Rectal smooth muscle tissue (tissue), 1 donor: ENCODE data around the gene CDC14B.
A peak's percentile ranks its signal among the peaks of the same experiment; 100 is the strongest.
"Not testable (repeated sequence)": the region's sequence is repeated elsewhere in the genome, so short reads cannot be mapped to it uniquely, and the experiment has no call there.

Experiments
- H3K27ac ChIP-seq: one replicate; pipeline ENCODE4 v1.7.0; 2013; ENCODE audit warnings: low read depth, low read length, inconsistent platforms
- H3K27me3 ChIP-seq: one replicate; pipeline ENCODE4 v1.7.0; 2013; ENCODE audit warnings: low read length; ENCODE audit not compliant: control insufficient read depth, insufficient read depth
- H3K36me3 ChIP-seq: one replicate; pipeline ENCODE4 v1.7.0; 2013; ENCODE audit warnings: low read length; ENCODE audit not compliant: control insufficient read depth, insufficient read depth
- H3K4me1 ChIP-seq: one replicate; pipeline ENCODE4 v1.7.0; 2013; ENCODE audit warnings: low read length; ENCODE audit not compliant: control insufficient read depth, insufficient read depth
- H3K4me3 ChIP-seq: one replicate; pipeline ENCODE4 v1.7.0; 2013; ENCODE audit warnings: low read length
- H3K9ac ChIP-seq: one replicate; pipeline ENCODE4 v1.7.0; 2013; ENCODE audit warnings: low read length

CDC14B gene

DNA sequence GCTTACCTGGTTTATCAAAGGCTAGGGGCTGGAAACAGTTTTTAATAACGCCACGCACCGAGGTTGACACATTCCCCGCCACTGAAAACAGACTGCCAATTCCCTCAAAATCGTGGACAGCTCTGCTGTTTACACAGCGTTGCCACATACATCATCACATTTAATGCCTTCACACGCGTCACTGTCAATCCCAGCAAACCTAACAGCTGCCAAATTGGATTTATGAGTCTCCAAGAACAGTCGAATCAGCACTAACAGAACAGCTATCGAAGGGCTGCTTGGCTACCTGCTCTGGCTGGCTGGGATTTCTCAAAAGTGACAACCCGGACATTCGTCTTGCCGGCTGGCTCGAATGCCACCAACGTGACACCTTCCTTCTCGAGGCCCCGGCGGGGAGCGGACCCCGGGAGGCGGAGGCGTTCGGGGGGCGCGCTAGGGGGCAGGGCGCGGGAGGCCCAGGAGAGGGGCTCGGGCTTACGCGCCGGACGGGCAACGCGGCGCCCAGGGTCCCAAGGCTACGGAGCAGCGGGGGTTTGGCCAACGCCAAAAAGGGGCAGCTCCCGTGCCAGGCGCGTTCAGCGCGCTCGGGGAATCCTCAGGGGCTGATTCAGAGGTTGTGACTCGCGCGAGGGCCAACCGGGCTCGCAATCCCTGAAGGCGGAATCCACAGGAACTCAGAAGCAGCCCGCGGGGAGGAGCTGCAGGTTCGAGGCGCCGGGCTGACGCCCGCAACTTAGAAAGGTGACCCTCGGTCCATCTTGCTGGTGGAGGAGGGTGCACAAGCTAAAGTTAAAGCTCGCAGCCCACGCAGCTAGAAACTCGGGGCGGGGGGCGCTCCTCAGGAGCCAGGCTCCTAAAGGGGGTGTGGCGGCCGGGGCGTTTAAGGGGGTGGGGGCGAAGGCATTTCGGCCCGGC is 1.2 kb downstream of the CDC14B start:
- peak overlapping the region; percentile 66 for H3K4me3 ChIP-seq
- H3K36me3 ChIP-seq, result no peaks in the 10 kb centered on the region
- no peaks in the 10 kb centered on the region for H3K4me1 ChIP-seq
- peak overlapping the region; percentile 69 for H3K27ac ChIP-seq
- no peaks in the 10 kb centered on the region for H3K27me3 ChIP-seq
- H3K9ac ChIP-seq, result no peak overlapping the region

DNA sequence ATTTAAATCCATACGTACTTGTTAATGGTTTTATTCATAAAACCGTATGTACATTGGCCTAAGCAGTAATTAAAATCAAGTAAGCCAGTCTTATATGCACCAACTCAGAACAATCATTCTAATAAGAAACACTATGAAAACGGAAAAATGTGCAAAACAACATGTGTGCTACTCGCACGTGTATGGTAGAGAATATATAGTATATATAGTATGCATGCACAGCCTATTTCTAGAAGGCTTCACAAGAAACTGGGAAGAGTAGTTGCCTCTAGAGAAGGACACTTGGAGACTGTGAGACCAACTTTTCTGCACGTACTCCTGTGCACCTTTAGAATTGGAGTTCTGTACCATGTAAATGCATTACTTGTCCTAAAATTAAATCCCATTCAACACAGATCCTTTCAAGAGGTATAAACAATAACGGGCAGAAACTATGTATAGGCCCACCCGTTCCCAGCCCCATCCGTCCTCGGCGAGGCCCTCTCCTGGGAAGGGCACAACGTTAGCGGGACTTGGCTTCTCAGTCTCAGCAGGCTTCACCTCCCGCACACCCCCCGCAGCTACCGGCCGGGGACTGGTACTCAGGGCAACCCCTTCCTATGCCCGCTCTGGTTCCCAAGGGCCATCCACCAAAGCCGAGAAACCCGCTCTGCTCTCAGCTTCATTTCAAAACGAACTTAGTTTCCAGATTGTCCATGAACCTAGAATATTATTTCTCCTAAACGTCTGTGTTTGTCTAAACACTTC is 2.0 kb downstream of the CDC14B start:
- Histone ChIP-seq H3K36me3 (no peaks in the 10 kb centered on the region), H3K27ac (peak overlapping the region; percentile 69), H3K4me3 (no peak overlapping the region), H3K27me3 (no peaks in the 10 kb centered on the region), H3K9ac (no peak overlapping the region), H3K4me1 (no peaks in the 10 kb centered on the region)

DNA sequence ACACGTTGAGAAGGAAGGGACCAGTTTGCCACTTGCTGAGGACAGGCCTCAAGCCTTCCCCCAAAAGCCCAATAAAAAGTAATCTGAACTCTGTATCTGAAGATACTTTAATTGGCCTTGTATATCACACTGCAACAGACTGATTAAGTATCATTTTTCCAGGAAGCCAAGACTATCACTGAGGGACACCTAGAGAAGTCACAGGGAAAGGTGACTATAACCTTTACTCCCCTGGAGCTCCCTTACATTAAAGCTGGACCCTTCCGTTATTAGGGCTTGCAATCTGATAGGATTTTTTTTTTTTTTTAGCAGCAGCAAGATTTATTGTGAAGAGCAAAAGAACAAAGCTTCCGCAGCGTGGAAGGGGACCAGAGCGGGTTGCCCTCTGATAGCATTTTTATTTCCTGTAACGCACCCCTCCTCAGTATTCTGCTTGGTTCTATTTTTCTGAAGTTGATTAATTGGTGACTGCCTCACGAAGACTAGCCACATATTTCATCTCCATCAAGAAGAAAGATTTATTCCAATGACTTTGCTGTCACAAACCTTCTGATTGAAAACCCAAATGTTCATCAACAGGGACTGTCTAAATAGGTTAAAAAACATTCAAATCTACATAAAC is 2.7 kb downstream of the CDC14B start:
- Histone ChIP-seq H3K27ac (no peak overlapping the region), H3K36me3 (no peaks in the 10 kb centered on the region), H3K9ac (no peak overlapping the region), H3K27me3 (no peaks in the 10 kb centered on the region), H3K4me1 (peaks cover 5% of the 10 kb centered on the region), H3K4me3 (no peak overlapping the region)

DNA sequence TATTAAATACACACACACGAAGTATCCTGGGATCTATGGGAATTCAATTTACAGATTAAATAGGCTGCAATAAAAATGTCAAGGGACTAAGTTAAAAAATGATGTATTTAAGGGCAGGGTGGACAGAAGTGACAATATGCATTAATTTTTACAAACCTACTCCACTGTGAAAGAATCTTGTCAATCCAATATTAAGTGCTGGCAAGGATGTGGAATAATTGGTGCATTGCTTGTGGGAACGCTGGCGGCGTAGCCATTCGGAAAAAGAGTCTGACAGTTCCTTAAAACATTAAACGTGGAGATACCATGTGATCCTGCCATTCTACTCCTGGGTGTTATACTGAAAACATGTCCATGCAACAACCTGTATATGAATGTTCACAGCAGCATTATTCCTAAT is 4.2 kb downstream of the CDC14B start:
- no peaks in the 10 kb centered on the region for H3K36me3 ChIP-seq

DNA sequence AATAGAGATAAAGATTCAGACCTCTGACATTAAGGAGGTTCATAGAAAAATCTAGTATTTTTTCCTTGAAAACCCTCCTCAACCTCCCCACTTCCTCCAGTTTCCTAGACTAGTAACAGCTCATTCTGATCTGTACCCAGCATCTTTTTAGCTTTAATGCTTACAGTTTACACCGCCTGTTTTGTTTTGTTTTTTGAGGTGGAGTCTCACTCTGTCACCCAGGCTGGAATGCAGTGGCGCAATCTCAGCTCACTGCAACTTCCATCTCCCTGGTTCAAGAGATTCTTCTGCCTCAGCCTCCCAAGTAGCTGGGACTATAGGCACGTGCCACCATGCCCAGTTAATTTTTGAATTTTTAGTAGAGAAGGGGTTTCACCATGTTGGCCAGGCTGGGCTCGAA is 5.0 kb downstream of the CDC14B start:
- not testable (repeated sequence) for H3K27ac ChIP-seq, H3K27me3 ChIP-seq, H3K36me3 ChIP-seq, H3K4me1 ChIP-seq, H3K4me3 ChIP-seq, H3K9ac ChIP-seq

More for the DNA sequence above, 4.2 kb downstream of the CDC14B start:
- no peaks in the 10 kb centered on the region for H3K27me3 ChIP-seq
- no peak overlapping the region for H3K27ac ChIP-seq
- H3K9ac ChIP-seq, result no peak overlapping the region
- H3K4me3 ChIP-seq, result no peak overlapping the region
- peaks cover 5% of the 10 kb centered on the region for H3K4me1 ChIP-seq

DNA sequence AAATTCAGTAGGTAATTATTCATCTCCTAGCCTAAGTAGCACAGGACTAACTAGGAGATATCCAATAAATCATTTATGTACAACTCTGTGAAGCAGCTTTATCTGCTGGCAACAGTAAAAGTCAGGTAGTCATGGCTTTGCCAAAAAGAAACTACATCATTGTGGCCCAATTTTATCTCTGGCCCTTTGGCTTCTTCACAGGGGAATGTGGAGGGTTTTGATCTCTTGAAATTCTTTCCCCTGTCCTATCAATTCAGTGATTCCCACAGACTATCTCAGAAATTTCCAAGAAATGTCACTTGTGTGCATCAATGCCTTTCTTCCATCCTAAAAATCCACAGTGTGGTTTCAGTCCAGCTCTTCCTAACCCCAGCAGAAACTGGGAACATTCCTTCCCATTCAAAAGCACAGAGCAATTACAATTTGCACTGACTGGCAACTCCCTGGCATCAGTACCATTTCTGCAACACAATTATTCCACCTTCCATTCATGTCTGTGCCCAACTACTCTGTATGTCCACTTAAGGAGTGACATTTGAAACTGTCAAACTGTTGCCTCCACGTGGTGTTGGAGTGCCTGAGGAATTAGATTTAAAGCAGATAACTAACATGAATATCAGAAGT is 6.6 kb downstream of the CDC14B start:
- Histone ChIP-seq H3K4me1 (peaks cover 5% of the 10 kb centered on the region), H3K36me3 (no peaks in the 10 kb centered on the region), H3K9ac (no peak overlapping the region), H3K27me3 (no peaks in the 10 kb centered on the region), H3K27ac (peak overlapping the region; percentile 66), H3K4me3 (no peak overlapping the region)

DNA sequence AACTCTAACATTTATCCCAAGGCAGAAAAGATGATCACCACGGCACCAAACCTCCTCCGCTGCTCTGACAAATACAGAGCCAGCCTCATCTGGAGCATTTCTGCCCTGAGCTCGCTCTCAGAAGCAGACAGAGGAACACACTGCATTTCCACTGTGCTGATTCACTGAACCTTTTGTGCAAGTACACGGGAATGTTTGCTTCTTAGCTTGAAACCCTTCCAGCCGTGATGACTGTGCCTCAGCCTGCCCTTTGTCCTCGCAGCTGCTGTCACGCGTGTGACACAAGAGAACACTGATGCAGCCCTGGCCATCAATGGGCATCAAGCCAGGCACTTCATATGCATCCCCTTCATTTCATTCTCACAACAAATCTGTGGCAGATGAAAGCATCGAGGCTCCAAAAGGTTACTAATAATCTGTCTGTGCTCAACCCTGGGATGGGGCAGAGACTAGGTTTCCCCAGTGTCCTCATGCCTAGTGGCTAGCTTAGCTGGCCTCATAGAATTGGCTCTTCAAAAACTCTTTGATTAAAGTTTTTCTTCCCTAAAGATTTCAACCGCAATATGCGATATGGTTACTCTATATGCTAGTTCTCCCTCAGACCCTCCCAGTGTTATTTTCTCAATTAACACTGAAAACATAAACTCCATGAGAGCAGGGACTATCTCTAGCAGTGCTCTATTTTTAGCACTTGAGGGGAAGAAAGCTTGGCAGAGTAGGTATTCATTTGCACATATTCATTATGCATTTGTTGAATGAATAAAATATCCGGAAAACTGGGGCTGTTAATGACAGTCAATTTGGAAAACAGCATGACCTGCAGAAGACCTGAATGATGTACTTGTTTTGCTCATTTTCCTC is 7.3 kb downstream of the CDC14B start:
- Histone ChIP-seq H3K9ac (no peak overlapping the region), H3K27me3 (no peaks in the 10 kb centered on the region), H3K4me1 (peaks cover 5% of the 10 kb centered on the region), H3K4me3 (no peak overlapping the region), H3K27ac (peak overlapping the region; percentile 66), H3K36me3 (no peaks in the 10 kb centered on the region)

DNA sequence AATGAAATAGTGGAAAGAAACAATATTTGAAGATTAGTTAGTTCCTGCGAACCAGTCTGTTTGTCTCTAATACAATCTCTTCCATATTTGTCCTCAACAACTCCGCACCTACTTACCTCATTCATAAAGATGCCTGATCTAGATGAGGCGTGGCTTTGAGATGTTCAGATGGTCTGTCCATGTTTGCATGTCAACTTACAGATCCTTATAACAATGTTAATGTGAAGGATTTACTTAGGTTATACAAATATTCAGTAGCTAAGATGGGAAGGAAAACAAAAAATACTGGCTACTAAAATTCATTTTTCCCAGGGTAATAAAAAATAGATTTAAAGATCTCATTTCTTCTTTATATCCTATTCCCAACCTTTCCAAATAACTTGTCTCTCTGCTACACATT is 8.3 kb downstream of the CDC14B start:
- H3K36me3 ChIP-seq, result no peaks in the 10 kb centered on the region
- no peak overlapping the region for H3K4me3 ChIP-seq
- no peak overlapping the region for H3K9ac ChIP-seq
- no peaks in the 10 kb centered on the region for H3K27me3 ChIP-seq
- H3K27ac ChIP-seq, result no peak overlapping the region
- H3K4me1 ChIP-seq, result peaks cover 5% of the 10 kb centered on the region

DNA sequence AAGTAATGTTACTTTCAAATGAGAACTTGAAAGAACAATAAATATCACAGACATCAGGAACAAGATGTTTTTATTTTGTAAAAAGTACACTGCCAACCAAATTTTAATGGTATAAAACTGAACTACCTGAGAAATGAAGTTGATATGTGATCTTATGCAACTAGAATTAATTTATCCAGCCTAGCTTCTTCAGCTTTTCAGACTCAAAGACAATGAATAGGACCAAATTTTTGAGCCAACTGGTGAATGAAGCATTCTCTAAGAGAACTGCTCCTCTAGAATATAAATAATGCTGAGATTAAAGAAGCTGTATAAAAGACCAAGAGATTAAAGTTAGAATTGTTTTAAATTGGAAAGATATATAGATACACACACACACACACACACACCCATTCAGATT is 9.9 kb downstream of the CDC14B start:
- Histone ChIP-seq H3K27ac (no peak overlapping the region), H3K27me3 (no peaks in the 10 kb centered on the region), H3K4me3 (no peak overlapping the region), H3K9ac (no peak overlapping the region), H3K36me3 (no peaks in the 10 kb centered on the region), H3K4me1 (peaks cover 5% of the 10 kb centered on the region)

DNA sequence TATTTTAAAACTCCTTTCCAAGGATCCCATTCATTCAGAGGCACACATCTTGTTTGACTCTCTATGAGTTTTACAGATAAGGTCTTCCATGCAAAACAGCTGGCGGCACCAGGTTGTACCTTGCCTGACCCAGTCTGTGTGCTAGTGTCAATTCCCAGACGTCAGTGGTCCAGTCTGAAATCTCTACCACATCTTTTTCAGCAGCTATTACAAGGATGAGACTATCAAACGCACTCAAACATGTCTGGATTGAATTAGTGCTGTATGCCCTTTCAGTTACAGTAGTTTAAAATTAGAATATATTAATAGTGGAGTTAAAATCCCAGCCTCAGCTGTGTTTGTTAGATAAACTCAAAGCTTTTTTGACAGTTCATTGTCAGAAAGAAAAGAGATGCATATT is 11.7 kb downstream of the CDC14B start:
- Histone ChIP-seq H3K36me3 (no peaks in the 10 kb centered on the region), H3K27me3 (no peaks in the 10 kb centered on the region), H3K9ac (no peak overlapping the region), H3K4me3 (no peak overlapping the region), H3K4me1 (peaks cover 5% of the 10 kb centered on the region), H3K27ac (no peak overlapping the region)

DNA sequence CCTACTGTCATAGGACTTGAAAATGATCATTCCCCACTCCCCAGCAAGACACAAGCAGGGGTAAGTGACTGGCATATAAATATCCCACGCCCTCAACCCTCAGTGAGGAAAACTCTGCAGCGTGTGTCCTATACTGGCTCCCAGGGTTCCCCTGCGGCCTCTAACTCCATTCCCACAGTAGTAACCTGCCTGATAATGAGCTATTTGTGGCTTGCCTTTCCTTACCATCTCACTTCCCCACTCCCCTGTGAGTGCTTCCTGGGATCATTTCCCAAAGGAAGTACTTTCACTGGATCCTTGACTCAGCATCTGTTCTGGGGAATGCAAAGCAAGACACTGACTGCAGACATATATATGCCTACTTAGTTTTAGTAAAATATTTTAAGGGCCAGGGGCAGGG is 14.3 kb downstream of the CDC14B start:
- Histone ChIP-seq H3K27ac (no peak overlapping the region), H3K27me3 (no peaks in the 10 kb centered on the region), H3K4me1 (no peaks in the 10 kb centered on the region), H3K36me3 (no peaks in the 10 kb centered on the region), H3K4me3 (no peak overlapping the region), H3K9ac (no peak overlapping the region)
